Cortex of kidney (tissue), 1 donor: ENCODE data around the gene REM2.
"Not testable (repeated sequence)": the region's sequence is repeated elsewhere in the genome, so short reads cannot be mapped to it uniquely, and the experiment has no call there.

Source experiments
- DNase-seq: peaks from one replicate; lab custom pipeline; 2025; lab: John Stamatoyannopoulos, UW

Gene REM2

GRCh38 chr14:22897357-22897756, 14.3 kb downstream of the REM2 start:
- no peak for DNase-seq

GRCh38 chr14:22898302-22899090, 15.5 kb downstream of the REM2 start:
- DNase-seq, result no peak

- DNase-seq, result no peak
Measured at GRCh38 chr14:22900081-22900799, 17.2 kb downstream of the REM2 start.

GRCh38 chr14:22901799-22902198, 18.8 kb downstream of the REM2 start:
- no peak for DNase-seq

- no peak for DNase-seq
Measured at GRCh38 chr14:22903742-22904087, 20.7 kb downstream of the REM2 start.

- DNase-seq, result no peak
Measured at GRCh38 chr14:22905627-22906026, 22.6 kb downstream of the REM2 start.

- no peak for DNase-seq
Measured at GRCh38 chr14:22906073-22906472, 23.1 kb downstream of the REM2 start.

- no peak for DNase-seq
Measured at GRCh38 chr14:22907429-22907828, 24.4 kb downstream of the REM2 start.

GRCh38 chr14:22908601-22909000, 25.6 kb downstream of the REM2 start:
- DNase-seq, result no peak

GRCh38 chr14:22910916-22911315, 27.9 kb downstream of the REM2 start:
- no peak for DNase-seq

- DNase-seq, result not testable (repeated sequence)
Measured at GRCh38 chr14:22914836-22915235, 31.8 kb downstream of the REM2 start.

GRCh38 chr14:22915886-22916521, 33.0 kb downstream of the REM2 start:
- no peak for DNase-seq

GRCh38 chr14:22918804-22919600, 36.0 kb downstream of the REM2 start, which contains the start of gene RBM23:
Gene RBM23, minus strand, starts transcription at chr14:22919149.
- no peak for DNase-seq

GRCh38 chr14:22919601-22919921, 36.5 kb downstream of the REM2 start:
- DNase-seq, result no peak

- no peak for DNase-seq
Measured at GRCh38 chr14:22920697-22921096, 37.7 kb downstream of the REM2 start.

GRCh38 chr14:22922294-22922693, 39.3 kb downstream of the REM2 start:
- DNase-seq, result no peak

GRCh38 chr14:22923746-22924145, 40.7 kb downstream of the REM2 start:
- no peak for DNase-seq

- DNase-seq, result no peak
Measured at GRCh38 chr14:22925513-22925912, 42.5 kb downstream of the REM2 start.

- DNase-seq, result no peak
Measured at GRCh38 chr14:22926316-22926715, 43.3 kb downstream of the REM2 start.

GRCh38 chr14:22928237-22929103, 45.4 kb downstream of the REM2 start:
- no peak for DNase-seq
